Measurements from ENCODE around the gene NUDT14. TPM values are rescaled to one million over a fixed set of nuclear protein-coding genes. Genes with fewer than 3 reads are reported as not detected.

The NUDT14 gene
- total RNA-seq, 1 donor from 2014 or later: 59.1 TPM

- ATAC-seq: no peak
- Histone ChIP-seq H3K27ac (no peak overlapping the region), H3K4me3 (no peak overlapping the region), H3K36me3 (no peaks in the 10 kb centered on the region), H3K4me1 (peaks cover 22% of the 10 kb centered on the region), H3K27me3 (no peaks in the 10 kb centered on the region), H3K9me3 (no peaks in the 10 kb centered on the region)
- DNase-seq: no peak
- intact Hi-C loops (cut with DNase I): no loop called here
- no peak for TF ChIP-seq CTCF (IDR thresholded peaks at IDR 0.05)
Observed at GRCh38 chr14:105177082-105177481, 4.0 kb downstream of the NUDT14 start.

GRCh38 chr14:105176513-105176912 is 4.6 kb downstream of the NUDT14 start:
- ATAC-seq: no peak
- Histone ChIP-seq H3K9me3 (no peaks in the 10 kb centered on the region), H3K4me3 (no peak overlapping the region), H3K27me3 (no peaks in the 10 kb centered on the region), H3K27ac (no peak overlapping the region), H3K36me3 (no peaks in the 10 kb centered on the region), H3K4me1 (peaks cover 18% of the 10 kb centered on the region)
- intact Hi-C loops (cut with DNase I): no loop called here
- TF ChIP-seq CTCF (IDR thresholded peaks at IDR 0.05): no peak
- DNase-seq: no peak

- no peak overlapping the region for H3K4me3 ChIP-seq
- H3K27ac ChIP-seq: no peak overlapping the region
- H3K4me1 ChIP-seq: peaks cover 31% of the 10 kb centered on the region
Observed at GRCh38 chr14:105173901-105174894, 6.9 kb downstream of the NUDT14 start.

GRCh38 chr14:105173145-105173544 is 8.0 kb downstream of the NUDT14 start:
- Histone ChIP-seq H3K4me3 (no peak overlapping the region), H3K9me3 (no peaks in the 10 kb centered on the region), H3K4me1 (peaks cover 31% of the 10 kb centered on the region), H3K27ac (no peak overlapping the region), H3K36me3 (no peaks in the 10 kb centered on the region), H3K27me3 (peaks cover 11% of the 10 kb centered on the region)
- DNase-seq (no peak), ATAC-seq (no peak)
- intact Hi-C loops (cut with DNase I): no loop called here
- no peak for TF ChIP-seq CTCF (IDR thresholded peaks at IDR 0.05)

More at GRCh38 chr14:105173901-105174894, 6.9 kb downstream of the NUDT14 start:
- no peak for ATAC-seq
- DNase-seq: no peak
- TF ChIP-seq CTCF (IDR thresholded peaks at IDR 0.05): no peak
- H3K36me3 ChIP-seq: no peaks in the 10 kb centered on the region
- intact Hi-C loops (cut with DNase I): no loop called here
- peaks cover 8% of the 10 kb centered on the region for H3K27me3 ChIP-seq
- H3K9me3 ChIP-seq: no peaks in the 10 kb centered on the region

GRCh38 chr14:105172476-105172875 is 8.6 kb downstream of the NUDT14 start:
- TF ChIP-seq CTCF (IDR thresholded peaks at IDR 0.05): no peak
- no peak overlapping the region for H3K27ac ChIP-seq
- no peak overlapping the region for H3K4me3 ChIP-seq
- intact Hi-C loops (cut with DNase I): no loop called here
- H3K4me1 ChIP-seq: peaks cover 31% of the 10 kb centered on the region
- ATAC-seq (no peak), DNase-seq (no peak)
- no peaks in the 10 kb centered on the region for H3K9me3 ChIP-seq
- H3K27me3 ChIP-seq: peaks cover 11% of the 10 kb centered on the region
- H3K36me3 ChIP-seq: no peaks in the 10 kb centered on the region
